Rectal smooth muscle tissue (tissue), 1 donor: Measurements from ENCODE around the gene RPLP1.

Experiments used
- H3K27ac ChIP-seq: one replicate; pipeline ENCODE4 v1.7.0; 2013; ENCODE audit warnings: low read depth, low read length, inconsistent platforms
- H3K27me3 ChIP-seq: one replicate; pipeline ENCODE4 v1.7.0; 2013; ENCODE audit warnings: low read length; ENCODE audit not compliant: control insufficient read depth, insufficient read depth
- H3K36me3 ChIP-seq: one replicate; pipeline ENCODE4 v1.7.0; 2013; ENCODE audit warnings: low read length; ENCODE audit not compliant: control insufficient read depth, insufficient read depth
- H3K4me1 ChIP-seq: one replicate; pipeline ENCODE4 v1.7.0; 2013; ENCODE audit warnings: low read length; ENCODE audit not compliant: control insufficient read depth, insufficient read depth
- H3K4me3 ChIP-seq: one replicate; pipeline ENCODE4 v1.7.0; 2013; ENCODE audit warnings: low read length
- H3K9ac ChIP-seq: one replicate; pipeline ENCODE4 v1.7.0; 2013; ENCODE audit warnings: low read length

RPLP1 gene

DNA sequence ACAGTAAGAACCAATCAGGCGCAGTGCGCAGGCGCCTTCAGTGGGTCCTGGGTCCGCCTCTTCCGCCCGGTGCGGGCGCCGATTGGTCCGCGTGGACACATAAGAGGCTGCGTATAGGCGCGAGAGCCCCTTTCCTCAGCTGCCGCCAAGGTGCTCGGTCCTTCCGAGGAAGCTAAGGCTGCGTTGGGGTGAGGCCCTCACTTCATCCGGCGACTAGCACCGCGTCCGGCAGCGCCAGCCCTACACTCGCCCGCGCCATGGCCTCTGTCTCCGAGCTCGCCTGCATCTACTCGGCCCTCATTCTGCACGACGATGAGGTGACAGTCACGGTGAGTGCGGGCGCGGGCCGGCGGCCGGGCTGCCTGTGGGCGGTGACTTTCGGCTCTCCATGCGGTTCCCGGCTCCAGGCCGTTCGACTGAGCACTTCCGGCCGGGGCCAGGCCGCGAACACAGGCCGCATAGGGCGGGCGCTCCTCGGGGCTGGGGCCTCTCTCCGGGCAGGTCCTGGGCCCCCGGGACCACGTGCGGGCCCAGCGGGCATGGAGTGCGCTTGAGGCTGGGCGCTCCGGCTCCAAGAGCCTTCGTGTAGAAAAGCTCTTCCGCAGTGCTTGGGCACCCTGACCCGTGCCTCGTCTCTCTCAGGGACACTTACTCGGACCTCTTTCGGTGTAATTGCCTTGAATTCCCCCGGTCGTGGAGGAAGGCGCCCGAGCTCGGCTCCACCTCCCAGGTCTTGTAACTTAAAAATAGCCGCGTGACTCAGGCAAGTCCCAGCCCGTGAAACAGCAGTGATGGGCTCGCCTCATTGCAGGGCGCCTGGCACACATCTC lies at the start of gene RPLP1:
RPLP1 (plus strand) TSS at position 127 of the 830 bp plus-strand sequence; CDS start at position 258, 131 bp downstream.
- H3K9ac ChIP-seq, result peak within 1 kb of the TSS; percentile 64
- peaks cover 8% of the 10 kb centered on the region for H3K36me3 ChIP-seq
- no peaks in the 10 kb centered on the region for H3K27me3 ChIP-seq
- H3K27ac ChIP-seq, result peak within 1 kb of the TSS; percentile 92
- H3K4me1 ChIP-seq, result peaks cover 12% of the 10 kb centered on the region
- H3K4me3 ChIP-seq, result peak within 1 kb of the TSS; percentile 91

DNA sequence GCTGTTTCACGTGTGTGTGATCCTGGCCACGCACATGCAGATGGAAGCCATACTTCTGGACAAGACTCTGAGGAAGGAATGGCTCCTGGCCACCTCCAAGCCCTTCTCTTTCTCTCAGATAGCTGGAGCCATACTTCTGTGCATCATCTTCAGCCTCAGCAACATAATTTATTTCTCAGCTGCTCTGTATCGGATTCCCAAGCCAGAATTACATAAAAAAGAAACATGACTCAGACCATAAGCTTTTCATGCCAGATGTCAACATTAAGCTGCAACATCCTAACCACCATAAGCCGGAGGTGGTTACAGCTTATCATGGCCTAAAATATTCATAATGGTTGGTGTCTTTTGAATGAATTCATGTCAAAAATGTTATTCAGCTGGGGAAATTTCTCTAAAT lies 49.0 kb upstream of the RPLP1 start:
- Histone ChIP-seq H3K36me3 (no peaks in the 10 kb centered on the region), H3K27ac (no peak overlapping the region), H3K9ac (no peak overlapping the region), H3K4me3 (no peak overlapping the region), H3K27me3 (no peaks in the 10 kb centered on the region), H3K4me1 (no peaks in the 10 kb centered on the region)

DNA sequence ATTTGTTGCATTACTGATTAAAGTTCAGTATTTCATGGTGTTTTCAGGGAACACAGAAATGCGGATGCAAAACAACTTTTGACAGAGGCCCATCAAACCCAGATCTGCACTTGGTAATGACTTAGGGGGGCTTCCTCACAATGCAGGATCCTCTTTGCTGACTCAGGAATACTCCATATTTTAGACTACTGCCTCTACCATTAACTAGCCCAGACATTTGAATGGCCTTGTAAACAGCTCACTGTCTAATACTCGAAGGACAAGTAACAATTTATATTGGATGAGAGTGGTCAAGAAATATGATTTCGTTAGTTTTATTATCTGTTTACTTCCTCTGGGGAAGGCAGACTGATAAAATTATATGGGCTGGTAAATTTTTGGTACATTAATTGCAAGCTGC lies 47.5 kb upstream of the RPLP1 start:
- Histone ChIP-seq H3K36me3 (no peaks in the 10 kb centered on the region), H3K27me3 (no peaks in the 10 kb centered on the region), H3K4me1 (no peaks in the 10 kb centered on the region), H3K9ac (no peak overlapping the region), H3K4me3 (no peak overlapping the region), H3K27ac (no peak overlapping the region)

DNA sequence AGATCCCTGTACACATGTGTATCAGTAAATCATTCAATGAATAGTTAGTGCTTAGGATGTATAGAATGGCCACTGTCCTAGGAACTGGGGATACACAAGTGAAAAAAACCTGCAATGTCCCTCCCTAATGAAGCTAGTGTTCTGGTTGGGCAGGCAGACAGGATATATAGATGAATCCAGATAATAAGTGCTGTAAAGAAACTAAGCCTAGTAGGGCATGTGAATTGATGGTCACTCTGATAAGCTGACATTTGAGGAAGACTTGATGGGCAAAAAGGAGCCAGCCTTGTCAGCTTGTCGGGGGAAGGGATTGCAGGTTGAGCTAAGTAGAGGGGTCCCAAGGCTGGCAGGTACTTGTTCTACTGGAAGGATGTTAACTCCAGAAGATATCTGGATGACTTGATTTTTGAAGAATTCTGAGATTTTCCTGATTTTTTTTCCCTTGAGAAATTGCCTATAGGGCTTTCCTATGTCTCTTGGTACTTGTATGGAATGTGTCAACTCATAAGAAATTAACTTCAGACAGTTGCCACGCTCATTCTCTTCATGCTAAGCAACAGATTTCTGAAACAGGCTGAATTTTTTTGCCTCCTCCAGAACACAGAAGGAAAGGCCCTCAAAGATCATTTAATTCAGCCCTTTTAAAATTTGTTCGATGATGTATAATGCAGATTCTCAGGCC lies 44.8 kb upstream of the RPLP1 start:
- H3K36me3 ChIP-seq, result no peaks in the 10 kb centered on the region
- no peak overlapping the region for H3K27ac ChIP-seq
- no peak overlapping the region for H3K9ac ChIP-seq
- H3K4me3 ChIP-seq, result no peak overlapping the region
- no peaks in the 10 kb centered on the region for H3K4me1 ChIP-seq
- no peaks in the 10 kb centered on the region for H3K27me3 ChIP-seq

DNA sequence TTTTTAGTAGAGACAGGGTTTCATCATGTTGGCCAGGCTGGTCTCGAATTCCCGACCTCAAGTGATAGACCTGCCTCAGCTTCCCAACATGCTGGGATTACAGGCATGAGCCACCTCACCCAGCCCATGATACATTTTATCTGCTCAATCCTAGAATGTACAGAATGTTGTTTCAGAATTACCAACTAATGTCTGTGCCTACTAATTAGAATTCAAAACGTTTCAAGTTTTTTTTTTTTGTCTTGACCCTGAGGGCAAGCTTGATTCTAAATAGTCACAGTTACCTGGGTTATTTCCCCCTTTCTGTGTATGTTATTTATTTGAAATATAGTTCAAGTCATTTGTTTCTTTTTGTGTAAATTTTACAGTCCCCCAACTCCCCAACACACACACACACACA lies 43.8 kb upstream of the RPLP1 start:
- Histone ChIP-seq H3K4me3 (no peak overlapping the region), H3K9ac (no peak overlapping the region), H3K36me3 (no peaks in the 10 kb centered on the region), H3K27ac (no peak overlapping the region), H3K27me3 (no peaks in the 10 kb centered on the region), H3K4me1 (no peaks in the 10 kb centered on the region)

DNA sequence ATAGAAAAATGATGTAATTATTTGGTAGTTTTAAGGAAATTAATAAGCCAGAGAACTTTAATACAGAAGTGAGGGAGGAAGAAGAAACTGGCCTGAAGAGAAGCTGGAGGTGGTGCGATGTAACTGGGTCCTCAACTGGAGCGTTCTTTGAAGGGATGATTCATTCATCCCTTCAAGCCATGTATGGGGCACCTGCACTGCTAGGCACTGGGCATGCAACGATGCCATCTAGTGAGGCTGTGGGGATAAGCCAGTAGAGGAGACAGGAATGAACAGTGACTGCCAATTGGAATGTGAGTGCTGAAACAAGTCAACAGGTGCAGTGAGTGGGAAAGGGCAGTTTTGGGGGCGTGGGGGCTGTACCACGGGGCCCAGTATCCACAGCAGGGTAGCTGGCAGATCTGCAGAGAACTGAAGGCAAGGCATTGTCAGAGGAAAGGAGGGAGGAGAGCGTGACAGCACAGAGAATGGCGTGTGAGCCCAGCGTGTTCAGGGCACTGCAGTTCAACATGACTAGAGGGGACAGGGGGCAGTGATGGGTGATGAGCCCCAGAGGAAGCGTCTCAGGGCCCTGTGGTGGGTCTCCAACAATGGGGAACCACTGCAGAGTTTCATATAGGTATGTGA lies 42.3 kb upstream of the RPLP1 start:
- no peak overlapping the region for H3K9ac ChIP-seq
- H3K4me1 ChIP-seq, result peaks cover 2% of the 10 kb centered on the region
- no peaks in the 10 kb centered on the region for H3K27me3 ChIP-seq
- no peaks in the 10 kb centered on the region for H3K36me3 ChIP-seq
- no peak overlapping the region for H3K27ac ChIP-seq
- H3K4me3 ChIP-seq, result no peak overlapping the region

DNA sequence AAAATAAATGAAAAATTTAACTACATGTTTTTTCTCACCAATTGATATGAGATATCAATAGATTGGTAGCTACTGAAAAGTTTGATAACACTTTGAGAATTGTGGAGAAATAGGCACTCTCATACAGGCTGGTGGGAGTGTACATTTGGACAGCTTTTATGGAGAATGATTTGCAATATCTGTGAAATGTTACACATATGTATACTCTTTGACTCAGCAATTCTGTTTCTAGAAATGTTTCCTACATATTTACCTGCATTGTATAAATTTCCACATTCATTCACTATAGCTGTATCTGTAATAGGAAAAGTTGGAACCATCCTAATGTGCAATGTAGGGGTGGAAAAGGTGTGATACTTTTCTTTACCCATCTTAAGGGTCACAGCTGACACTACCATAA lies 40.3 kb upstream of the RPLP1 start:
- no peak overlapping the region for H3K27ac ChIP-seq
- no peaks in the 10 kb centered on the region for H3K27me3 ChIP-seq
- no peak overlapping the region for H3K4me3 ChIP-seq
- H3K36me3 ChIP-seq, result no peaks in the 10 kb centered on the region
- no peak overlapping the region for H3K9ac ChIP-seq
- peaks cover 2% of the 10 kb centered on the region for H3K4me1 ChIP-seq

DNA sequence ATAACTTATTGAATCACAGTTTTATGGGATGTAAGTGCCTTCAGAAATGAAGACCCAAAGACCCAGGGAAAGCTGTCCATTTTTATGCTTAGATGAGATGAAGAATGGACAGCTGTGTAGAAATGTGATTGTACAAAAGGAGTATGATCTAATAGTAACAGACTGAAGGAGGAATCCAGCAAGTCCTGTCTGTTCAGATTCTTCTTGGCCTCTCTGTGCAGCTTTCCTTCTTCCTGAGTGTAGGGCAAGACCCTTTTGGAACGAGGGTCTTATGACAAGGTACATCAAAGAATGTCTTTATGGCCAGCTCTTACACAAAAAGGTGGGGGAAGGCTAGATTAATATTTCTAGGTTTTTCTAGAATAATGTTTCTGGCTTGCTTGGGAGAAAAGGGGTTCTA lies 39.9 kb upstream of the RPLP1 start:
- no peaks in the 10 kb centered on the region for H3K36me3 ChIP-seq
- H3K27ac ChIP-seq, result no peak overlapping the region
- H3K4me1 ChIP-seq, result peaks cover 2% of the 10 kb centered on the region
- H3K9ac ChIP-seq, result no peak overlapping the region
- H3K27me3 ChIP-seq, result no peaks in the 10 kb centered on the region
- no peak overlapping the region for H3K4me3 ChIP-seq

DNA sequence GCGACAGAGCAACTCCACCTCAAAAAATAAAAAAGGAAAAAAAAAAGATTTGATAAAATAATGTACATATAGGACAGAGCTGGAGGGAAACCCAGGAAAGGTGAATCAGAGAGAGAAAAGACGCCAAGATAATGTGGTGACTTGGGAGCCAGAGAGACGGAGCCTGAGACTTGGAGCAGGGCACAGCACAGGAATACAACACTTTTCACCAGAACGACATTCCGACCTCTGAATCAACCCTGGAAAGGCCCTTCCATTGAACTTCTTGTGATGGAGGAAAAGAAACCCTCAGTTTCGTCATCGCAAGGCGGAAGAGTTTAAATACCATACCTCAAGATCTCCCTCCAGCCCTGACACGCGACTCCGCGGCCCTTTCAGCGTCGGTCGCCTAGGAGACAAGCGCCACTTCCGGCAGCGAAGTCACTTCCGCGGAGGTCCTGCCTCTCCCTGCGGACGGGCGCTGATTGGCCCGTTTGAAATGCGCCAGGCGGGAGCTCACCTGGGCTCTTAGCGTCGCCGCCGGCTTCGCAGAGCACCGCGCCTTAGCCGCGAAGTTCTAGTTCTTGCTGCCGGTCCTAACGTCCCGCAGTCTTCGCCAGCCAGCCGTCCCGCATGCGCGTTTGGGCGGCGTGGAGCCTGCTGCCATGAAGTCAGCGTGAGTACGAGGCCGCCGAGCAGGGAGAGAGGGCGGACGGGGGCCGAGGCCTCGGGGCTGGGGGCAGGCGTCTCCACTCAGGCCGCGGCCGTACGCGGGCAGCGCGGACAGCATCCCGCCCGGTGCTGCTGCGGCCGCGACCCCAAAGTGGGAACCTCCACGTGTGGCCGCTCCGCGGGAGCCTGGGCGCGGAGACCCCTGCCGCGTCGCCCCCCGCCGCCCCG lies 38.6 kb upstream of the RPLP1 start, which contains the start of gene KIF23:
KIF23 (plus strand) TSS at position 528 of the 879 bp plus-strand sequence; CDS start at position 645, 117 bp downstream.
- Histone ChIP-seq H3K36me3 (no peaks in the 10 kb centered on the region), H3K27ac (no peak within 1 kb of the TSS), H3K4me3 (peak within 1 kb of the TSS; percentile 70), H3K27me3 (no peaks in the 10 kb centered on the region), H3K4me1 (peaks cover 2% of the 10 kb centered on the region), H3K9ac (no peak within 1 kb of the TSS)

DNA sequence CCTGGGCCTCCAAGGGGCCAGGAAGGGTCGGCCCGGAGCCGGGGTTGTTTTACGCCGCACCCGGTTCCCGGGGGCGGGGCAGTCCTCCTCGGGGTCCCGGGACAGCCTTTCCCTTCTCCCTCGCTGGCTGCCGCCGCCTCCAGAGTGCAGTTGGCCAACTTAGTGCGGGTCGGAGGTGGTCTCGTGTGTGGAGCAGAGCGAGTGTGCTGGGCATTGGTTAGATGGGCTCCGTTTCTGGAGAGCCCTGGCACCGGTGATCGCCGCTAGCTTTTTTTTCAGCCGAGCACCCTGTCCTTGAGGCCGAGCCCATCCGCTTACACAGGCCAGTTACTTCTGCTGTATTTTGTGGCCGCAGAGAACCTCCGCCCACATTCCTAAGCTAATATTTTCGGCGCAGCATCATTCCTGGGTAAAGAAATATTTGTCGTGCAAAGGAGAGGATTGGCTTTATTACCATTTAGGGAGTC lies 37.9 kb upstream of the RPLP1 start:
- Histone ChIP-seq H3K4me3 (peak overlapping the region; percentile 70), H3K27ac (no peak overlapping the region), H3K27me3 (no peaks in the 10 kb centered on the region), H3K4me1 (peaks cover 2% of the 10 kb centered on the region), H3K36me3 (no peaks in the 10 kb centered on the region), H3K9ac (no peak overlapping the region)

DNA sequence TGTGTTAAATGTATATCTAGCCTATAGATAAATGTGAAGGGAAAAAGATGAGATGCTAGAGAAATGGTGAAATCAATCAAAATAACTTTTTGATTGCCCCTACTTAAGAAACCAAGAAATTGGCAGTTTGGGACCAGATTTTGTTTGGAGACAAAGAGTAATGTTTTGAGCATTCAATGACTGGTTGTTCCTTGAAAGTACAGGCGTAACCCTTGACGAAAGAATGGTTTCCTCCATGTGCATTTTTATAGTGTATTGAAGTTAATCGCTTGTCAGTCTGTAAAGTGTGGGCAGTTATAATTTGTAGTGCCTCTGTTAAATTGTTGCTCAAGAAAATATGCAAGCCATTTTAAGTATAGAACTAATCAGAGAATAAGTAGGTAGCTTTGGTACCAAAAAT lies 37.2 kb upstream of the RPLP1 start:
- Histone ChIP-seq H3K9ac (no peak overlapping the region), H3K27me3 (no peaks in the 10 kb centered on the region), H3K4me3 (no peak overlapping the region), H3K4me1 (peaks cover 2% of the 10 kb centered on the region), H3K36me3 (no peaks in the 10 kb centered on the region), H3K27ac (no peak overlapping the region)

DNA sequence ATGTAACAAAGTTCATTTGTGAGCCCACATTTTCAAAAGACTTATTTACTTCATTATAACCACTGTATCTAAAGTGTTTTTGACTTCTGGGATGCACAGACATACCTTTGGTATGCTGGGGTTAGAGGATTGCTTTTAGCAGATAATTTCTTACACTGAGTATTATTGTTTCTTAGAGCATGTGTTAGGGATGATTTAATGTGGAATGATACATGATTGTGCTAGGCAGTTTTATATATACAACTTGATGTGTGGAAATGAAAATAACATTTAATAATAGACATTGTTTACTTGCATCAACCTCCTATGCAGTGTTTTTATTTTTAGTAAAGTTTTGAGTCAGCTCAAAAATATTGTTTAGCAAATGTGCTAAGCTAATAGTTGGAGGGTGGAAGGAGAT lies 35.0 kb upstream of the RPLP1 start:
- H3K27me3 ChIP-seq, result no peaks in the 10 kb centered on the region
- H3K4me1 ChIP-seq, result peaks cover 2% of the 10 kb centered on the region
- H3K27ac ChIP-seq, result no peak overlapping the region
- no peak overlapping the region for H3K9ac ChIP-seq
- no peaks in the 10 kb centered on the region for H3K36me3 ChIP-seq
- H3K4me3 ChIP-seq, result no peak overlapping the region
